ENCODE data around the gene LGALS7B. TPM values are rescaled to one million over a fixed set of nuclear protein-coding genes. Genes with fewer than 3 reads are reported as not detected.
"Not testable (repeated sequence)": the region's sequence is repeated elsewhere in the genome, so short reads cannot be mapped to it uniquely, and the experiment has no call there.

LGALS7B gene
- total RNA-seq, 1 donor: not detected

DNA sequence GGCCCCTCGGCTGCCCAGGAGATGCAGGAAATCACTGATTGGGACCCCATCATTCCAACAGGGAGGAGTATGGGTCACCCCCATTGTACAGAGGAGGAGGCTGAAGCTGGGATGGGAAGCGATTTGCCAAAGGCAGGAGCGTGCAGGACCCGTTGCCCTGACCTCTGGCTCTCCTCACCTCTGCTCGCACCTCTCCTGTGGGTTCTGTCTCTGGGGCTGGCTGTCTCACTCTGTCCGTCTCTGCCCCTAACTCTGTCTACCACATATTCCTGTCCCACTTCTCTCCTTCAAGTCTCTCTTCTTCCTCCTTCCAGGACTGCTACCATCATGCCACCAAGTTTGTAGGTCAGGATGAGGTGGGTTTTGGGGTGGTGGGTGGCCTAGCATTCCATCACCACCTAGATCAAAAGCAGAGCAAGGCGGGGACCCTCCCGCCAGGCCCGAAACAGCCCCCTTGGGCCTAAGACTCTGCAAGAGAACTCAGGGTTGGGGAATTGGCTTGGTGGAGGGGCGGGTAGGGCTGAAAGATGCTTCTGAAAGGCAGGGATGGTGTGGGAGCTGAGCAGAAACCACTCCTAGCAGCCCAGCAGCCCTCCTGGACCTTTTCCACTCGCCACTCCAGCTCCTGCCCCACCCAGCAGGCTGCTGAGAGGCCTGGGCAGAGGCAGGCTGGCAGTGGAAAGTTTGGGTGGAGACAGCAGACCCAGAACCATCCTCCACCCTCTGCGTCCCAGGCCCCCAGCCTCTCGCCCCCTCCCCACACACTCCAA lies 14.6 kb upstream of the LGALS7B start:
- no peak for DNase-seq (ENCODE audit: low read depth)
- TF ChIP-seq, protein P1, sequence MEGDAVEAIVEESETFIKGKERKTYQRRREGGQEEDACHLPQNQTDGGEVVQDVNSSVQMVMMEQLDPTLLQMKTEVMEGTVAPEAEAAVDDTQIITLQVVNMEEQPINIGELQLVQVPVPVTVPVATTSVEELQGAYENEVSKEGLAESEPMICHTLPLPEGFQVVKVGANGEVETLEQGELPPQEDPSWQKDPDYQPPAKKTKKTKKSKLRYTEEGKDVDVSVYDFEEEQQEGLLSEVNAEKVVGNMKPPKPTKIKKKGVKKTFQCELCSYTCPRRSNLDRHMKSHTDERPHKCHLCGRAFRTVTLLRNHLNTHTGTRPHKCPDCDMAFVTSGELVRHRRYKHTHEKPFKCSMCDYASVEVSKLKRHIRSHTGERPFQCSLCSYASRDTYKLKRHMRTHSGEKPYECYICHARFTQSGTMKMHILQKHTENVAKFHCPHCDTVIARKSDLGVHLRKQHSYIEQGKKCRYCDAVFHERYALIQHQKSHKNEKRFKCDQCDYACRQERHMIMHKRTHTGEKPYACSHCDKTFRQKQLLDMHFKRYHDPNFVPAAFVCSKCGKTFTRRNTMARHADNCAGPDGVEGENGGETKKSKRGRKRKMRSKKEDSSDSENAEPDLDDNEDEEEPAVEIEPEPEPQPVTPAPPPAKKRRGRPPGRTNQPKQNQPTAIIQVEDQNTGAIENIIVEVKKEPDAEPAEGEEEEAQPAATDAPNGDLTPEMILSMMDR (IDR thresholded peaks at IDR 0.05; ENCODE audit: insufficient read depth, low read depth, low read length): no peak
- H3K4me3 ChIP-seq (ENCODE audit: low read depth, low read length): no peak overlapping the region

DNA sequence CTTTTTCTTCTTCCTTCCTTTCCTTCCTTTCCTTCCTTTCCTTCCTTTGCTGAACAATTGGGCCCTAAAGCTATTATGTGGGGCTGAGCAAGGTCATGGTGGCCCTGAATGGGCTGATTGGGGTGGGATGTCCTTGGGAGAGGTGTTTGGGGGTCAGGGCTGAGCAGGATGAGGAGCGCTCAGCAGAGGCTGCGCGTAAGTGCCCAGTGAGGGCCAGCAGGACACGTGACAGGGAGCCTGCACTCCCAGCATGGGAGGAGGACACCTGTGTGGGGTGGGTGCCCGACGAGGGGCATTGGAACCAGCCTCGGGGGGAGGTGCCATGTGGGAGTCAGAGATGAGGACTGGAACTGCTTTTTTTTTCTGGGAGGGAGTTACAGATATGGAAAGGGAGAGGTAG lies 10.3 kb upstream of the LGALS7B start:
- DNase-seq (ENCODE audit: low read depth): no peak
- H3K4me3 ChIP-seq (ENCODE audit: low read depth, low read length): no peak overlapping the region
- TF ChIP-seq, protein P1 (IDR thresholded peaks at IDR 0.05; ENCODE audit: insufficient read depth, low read depth, low read length): no peak

DNA sequence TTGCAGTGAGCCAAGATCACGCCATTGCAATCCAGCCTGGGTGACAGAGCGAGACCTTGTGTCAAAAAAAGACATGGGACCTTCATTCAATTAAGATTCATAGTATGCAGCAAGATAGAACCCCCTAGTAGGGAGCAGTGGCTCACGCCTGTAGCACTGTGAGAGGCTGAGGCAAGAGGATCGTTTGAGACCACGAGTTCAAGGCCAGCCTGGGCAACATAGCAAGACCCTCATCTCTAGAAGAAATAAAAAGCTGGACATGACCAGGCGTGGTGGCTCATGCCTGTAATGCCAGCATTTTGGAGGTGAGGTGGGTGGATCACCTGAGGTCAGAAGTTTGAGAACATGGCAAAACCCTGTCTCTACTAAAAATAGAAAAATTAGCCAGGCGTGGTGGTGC lies 8.6 kb upstream of the LGALS7B start:
- no peak overlapping the region for H3K4me3 ChIP-seq (ENCODE audit: low read depth, low read length)
- DNase-seq (ENCODE audit: low read depth): no peak
- TF ChIP-seq, protein P1 (IDR thresholded peaks at IDR 0.05; ENCODE audit: insufficient read depth, low read depth, low read length): no peak

DNA sequence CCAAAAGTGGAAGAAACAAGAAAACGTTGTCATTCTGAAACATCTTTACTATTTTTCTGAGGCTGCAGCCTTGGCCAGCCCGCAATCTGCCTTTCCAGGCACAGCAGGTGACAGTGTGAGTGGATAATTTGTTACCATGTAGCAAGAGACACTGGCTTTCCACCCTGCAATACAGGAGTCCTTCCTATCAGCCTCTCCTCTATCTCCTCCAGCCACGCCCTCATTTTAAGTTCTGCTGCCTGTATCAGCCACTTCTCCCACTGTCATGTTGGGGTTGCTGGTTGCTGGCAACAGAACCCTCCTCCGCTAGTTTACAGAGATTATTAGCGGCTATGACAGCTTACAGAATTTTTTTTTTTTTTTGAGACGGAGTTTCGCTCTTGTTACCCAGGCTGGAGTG lies 7.9 kb upstream of the LGALS7B start:
- TF ChIP-seq, protein P1 (IDR thresholded peaks at IDR 0.05; ENCODE audit: insufficient read depth, low read depth, low read length): no peak
- no peak overlapping the region for H3K4me3 ChIP-seq (ENCODE audit: low read depth, low read length)
- DNase-seq (ENCODE audit: low read depth): no peak

DNA sequence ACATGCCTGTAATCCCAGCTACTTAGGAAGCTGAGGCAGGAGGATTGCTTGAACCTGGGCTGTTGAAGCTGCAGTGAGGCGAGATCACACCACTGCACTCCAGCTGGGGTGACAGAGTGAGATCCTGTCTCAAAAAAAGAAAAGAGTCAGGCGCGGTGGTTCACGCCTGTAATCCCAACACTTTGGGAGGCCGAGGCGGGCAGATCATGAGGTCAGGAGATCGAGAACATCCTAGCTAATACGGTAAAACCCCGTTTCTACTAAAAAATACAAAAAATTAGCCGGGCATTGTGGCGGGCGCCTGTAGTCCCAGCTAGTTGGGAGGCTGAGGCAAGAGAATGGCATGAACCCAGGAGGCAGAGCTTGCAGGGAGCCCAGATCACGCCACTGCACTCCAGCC lies 6.8 kb upstream of the LGALS7B start:
- H3K4me3 ChIP-seq (ENCODE audit: low read depth, low read length); DNase-seq (ENCODE audit: low read depth): not testable (repeated sequence)

DNA sequence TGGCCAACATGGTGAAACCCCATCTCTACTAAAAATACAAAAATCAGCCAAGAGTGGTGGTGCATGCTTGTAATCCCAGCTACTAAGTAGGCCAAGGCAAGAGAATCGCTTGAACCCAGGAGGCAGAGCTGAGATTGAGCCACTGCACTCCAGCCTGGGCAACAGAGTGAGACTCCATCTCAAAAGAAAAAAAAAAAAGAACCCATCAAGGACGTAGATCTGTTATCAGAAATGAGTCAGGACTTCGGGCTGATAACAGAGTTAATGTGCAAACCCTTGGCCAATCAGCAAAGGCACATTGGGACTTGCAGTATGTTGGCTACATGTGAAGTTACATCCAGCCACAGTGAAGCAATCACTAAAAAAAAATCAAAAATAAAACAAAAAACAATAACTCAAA lies 4.8 kb upstream of the LGALS7B start:
- H3K4me3 ChIP-seq (ENCODE audit: low read depth, low read length): no peak overlapping the region
- DNase-seq (ENCODE audit: low read depth): peak; percentile 74
- TF ChIP-seq, protein P1 (IDR thresholded peaks at IDR 0.05; ENCODE audit: insufficient read depth, low read depth, low read length): no peak

DNA sequence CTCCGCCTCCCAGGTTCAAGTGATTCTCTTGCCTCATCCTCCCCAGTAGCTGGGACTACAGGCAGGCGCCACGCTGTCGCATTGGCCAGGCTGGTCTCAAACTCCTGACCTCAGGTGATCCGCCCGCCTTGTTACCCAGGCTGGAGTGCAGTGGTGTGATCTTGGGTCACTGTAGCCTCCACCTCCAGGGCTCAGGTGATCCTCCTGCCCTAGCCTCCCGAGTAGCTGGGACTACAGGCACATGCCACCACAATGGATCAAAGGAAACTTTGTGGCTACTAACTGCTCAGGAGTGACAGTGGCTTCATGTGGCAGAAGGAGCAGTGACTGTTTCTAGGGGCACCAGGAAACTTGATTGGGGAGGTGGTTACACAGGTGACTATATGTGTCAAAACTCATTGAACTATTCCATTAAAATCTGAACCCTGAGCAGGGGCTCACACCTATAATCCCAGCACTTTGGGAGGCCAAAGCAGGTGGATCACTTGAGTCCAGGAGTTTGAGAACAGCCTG lies 3.8 kb upstream of the LGALS7B start:
- DNase-seq (ENCODE audit: low read depth): no peak
- TF ChIP-seq, protein P1 (IDR thresholded peaks at IDR 0.05; ENCODE audit: insufficient read depth, low read depth, low read length): no peak
- H3K4me3 ChIP-seq (ENCODE audit: low read depth, low read length): no peak overlapping the region

DNA sequence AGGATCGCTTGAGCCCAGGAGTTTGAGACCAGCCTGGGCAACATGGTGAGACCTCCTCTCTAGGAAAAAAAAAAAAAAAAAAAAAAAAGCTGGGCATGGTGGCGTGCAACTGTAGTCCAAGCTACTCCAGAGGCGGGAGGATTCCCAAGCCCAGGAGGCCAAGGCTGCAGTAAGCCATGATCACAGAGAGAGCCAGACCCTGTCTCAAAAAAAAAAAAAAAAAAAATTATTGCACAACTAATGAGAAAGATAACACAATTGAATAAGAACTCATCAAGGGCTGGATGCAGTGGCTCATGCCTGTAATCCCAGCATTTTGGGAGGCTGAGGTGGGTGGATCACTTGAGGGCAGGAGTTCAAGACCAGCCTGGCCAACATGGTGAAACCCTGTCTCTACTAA lies 2.9 kb upstream of the LGALS7B start:
- H3K4me3 ChIP-seq (ENCODE audit: low read depth, low read length); DNase-seq (ENCODE audit: low read depth): not testable (repeated sequence)
